Right atrium auricular region (tissue), 2 donors: ENCODE results near the gene TBX15. TPM values are rescaled to one million over a fixed set of nuclear protein-coding genes. Genes with fewer than 3 reads are reported as not detected.

ENCODE experiments used
- DNase-seq: peaks from one replicate; pipeline ENCODE4 v3.0.0-alpha.2; 2019; ENCODE audit warnings: low spot score
- H3K27ac ChIP-seq, 2 donors: fragments of 200-600 bp; sonication (generic); 1 replicate in 1 of 2; 2 replicates in 1 of 2; pipeline ENCODE4 v1.5.1; 2016 to 2019
- H3K27me3 ChIP-seq, 2 donors: fragments of 200-600 bp; sonication (generic); one replicate each; pipeline versions ENCODE4 v1.5.1 to v1.6.0; 2017 to 2019
- H3K36me3 ChIP-seq: fragments of 200-600 bp; sonication (generic); one replicate; pipeline ENCODE4 v1.5.1; 2016
- H3K4me1 ChIP-seq, 2 donors: fragments of 200-600 bp; sonication (generic); one replicate each; pipeline versions ENCODE4 v1.5.1 to v1.6.0; 2017 to 2019
- H3K4me3 ChIP-seq, 2 donors: fragments of 200-600 bp; sonication (generic); 1 replicate in 1 of 2; 2 replicates in 1 of 2; pipeline ENCODE4 v1.5.1; 2017 to 2019; ENCODE audit warnings: mild to moderate bottlenecking in 1 of 2, moderate library complexity in 1 of 2
- H3K9me3 ChIP-seq, 2 donors: fragments of 200-600 bp; sonication (generic); one replicate each; pipeline ENCODE4 v1.5.1; 2019
- total RNA-seq, 2 donors: library from RNA; depleted of rRNA; stranded (reverse); fragments of >200 nt; gene quantifications; one replicate each; pipeline ENCODE4 v1.1.0, GENCODE V29; 2016
- TF ChIP-seq, protein P1 (sequence below), 2 donors: fragments of 200-600 bp; sonication (generic); IDR thresholded peaks; one replicate each; pipeline ENCODE4 v1.5.1; 2019; ENCODE audit warnings: antibody characterized with exemption in 2 of 2

Gene TBX15
- total RNA-seq, 2 donors from 2014 or later: 2.1 to 3.6 TPM

DNA sequence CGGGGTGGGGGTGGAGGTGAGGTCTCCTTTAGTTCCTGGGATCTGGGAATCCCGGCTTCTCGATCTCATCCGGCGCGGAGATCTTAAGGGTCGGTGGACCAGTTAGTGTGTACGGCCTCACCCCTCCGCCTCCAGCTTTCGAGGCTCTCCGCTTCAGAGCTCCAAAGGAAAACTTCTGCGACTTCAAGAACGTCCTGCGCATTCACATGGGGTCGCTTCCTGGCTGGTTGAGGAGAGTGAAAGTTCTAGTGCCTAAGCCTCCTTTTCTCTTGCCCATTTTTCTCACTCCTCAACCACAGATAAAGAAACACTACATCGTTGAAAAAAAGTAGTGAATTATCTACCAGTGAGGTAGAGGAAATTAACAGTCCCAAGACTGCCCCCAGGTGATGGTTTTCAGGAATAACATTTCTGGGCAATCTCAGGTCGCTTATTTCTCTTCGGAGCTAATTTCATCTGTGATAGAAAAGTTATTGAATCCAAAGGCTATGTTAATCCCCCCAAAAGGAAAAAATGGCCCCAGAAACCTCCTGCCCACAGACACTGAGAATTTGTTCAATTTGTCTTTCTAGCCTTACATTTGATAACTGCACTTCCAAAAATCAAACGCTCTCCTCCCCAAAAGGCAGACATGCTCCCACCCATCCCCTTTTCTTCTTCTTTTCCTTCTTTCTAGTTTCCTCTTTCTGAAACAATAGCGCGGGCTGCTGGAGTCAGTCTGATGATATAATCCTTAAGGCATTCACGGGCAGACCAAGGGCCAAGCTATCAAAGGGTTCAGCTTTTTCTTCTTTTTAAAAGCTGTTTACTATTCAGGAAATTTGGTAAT, 20.6 kb upstream of the TBX15 start:
- TF ChIP-seq, protein P1, sequence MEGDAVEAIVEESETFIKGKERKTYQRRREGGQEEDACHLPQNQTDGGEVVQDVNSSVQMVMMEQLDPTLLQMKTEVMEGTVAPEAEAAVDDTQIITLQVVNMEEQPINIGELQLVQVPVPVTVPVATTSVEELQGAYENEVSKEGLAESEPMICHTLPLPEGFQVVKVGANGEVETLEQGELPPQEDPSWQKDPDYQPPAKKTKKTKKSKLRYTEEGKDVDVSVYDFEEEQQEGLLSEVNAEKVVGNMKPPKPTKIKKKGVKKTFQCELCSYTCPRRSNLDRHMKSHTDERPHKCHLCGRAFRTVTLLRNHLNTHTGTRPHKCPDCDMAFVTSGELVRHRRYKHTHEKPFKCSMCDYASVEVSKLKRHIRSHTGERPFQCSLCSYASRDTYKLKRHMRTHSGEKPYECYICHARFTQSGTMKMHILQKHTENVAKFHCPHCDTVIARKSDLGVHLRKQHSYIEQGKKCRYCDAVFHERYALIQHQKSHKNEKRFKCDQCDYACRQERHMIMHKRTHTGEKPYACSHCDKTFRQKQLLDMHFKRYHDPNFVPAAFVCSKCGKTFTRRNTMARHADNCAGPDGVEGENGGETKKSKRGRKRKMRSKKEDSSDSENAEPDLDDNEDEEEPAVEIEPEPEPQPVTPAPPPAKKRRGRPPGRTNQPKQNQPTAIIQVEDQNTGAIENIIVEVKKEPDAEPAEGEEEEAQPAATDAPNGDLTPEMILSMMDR (IDR thresholded peaks at IDR 0.05): peak; percentile 50 to 77
- Histone ChIP-seq H3K27ac (no peak overlapping the region), H3K9me3 (no peaks in the 10 kb centered on the region), H3K27me3 (peaks cover 25 to 29% of the 10 kb centered on the region in 2 donors), H3K36me3 (no peaks in the 10 kb centered on the region), H3K4me3 (peak overlapping the region; percentile 15 to 41), H3K4me1 (peaks cover 0 to 34% of the 10 kb centered on the region in 2 donors)
- peak; percentile 57 for DNase-seq

DNA sequence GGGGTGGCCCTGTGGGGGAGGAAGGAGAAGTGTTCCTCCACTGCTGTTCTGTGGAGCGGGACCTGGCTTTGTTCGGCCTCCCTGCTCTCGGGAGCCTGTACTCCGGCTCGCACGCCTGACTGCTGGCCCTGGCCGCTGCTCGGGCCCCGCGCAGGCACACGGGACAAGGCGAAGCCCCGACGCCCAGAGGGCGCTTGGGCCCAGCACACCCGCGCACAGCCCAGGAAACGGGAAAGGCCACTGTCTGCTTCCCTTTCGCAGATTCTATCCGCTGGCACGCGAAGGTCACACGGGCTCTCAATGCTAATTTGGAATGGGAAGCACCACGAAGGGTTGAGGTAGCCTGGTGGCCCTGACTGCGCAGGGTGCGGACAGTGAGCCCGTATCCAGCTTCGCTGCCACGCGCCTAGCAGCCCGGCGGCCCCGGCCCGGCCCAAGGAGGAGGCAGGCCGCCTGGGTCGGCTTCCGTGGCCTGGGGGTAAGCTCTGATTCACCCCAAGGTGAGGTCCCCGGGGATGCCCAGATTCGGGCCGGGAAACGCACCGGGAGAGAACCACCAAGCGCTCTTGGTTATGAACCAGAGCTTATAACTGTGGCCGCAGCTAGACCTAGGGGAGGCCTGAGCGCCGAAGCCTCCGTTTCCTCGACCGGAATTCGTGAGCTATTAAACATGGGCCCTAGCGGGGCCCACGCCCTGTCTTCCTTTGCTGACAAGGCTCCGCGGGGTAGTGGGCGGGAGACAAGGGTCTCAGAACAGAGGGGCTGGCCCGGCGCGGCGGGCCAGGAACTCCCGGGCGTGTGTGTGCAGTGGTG, 19.7 kb upstream of the TBX15 start:
- H3K9me3 ChIP-seq: no peaks in the 10 kb centered on the region
- H3K27ac ChIP-seq: no peak overlapping the region
- peaks cover 29 to 35% of the 10 kb centered on the region in 2 donors for H3K27me3 ChIP-seq
- H3K4me3 ChIP-seq: peak overlapping the region; percentile 15 to 41
- DNase-seq: peak; percentile 54
- H3K36me3 ChIP-seq: no peaks in the 10 kb centered on the region
- TF ChIP-seq, protein P1 (IDR thresholded peaks at IDR 0.05): no peak
- peaks cover 0 to 34% of the 10 kb centered on the region in 2 donors for H3K4me1 ChIP-seq

DNA sequence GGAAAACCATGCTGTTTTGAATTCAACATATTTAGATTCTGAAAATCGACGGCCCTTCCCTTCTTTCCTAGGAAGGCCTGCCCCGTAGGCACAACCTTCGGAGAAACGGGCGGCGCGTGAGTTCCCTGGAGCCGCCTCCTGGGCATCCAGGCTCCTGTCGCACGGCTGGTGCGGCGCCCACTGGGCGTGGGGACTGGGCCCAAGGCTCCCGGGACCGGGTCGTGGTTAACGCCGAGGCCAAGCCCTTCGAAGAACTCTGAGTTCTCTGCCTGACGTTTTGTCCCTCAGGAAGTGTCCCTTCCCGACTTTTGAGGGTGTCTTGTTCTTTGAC, 19.2 kb upstream of the TBX15 start:
- H3K27me3 ChIP-seq: peaks cover 29 to 35% of the 10 kb centered on the region in 2 donors
- TF ChIP-seq, protein P1 (IDR thresholded peaks at IDR 0.05): no peak

DNA sequence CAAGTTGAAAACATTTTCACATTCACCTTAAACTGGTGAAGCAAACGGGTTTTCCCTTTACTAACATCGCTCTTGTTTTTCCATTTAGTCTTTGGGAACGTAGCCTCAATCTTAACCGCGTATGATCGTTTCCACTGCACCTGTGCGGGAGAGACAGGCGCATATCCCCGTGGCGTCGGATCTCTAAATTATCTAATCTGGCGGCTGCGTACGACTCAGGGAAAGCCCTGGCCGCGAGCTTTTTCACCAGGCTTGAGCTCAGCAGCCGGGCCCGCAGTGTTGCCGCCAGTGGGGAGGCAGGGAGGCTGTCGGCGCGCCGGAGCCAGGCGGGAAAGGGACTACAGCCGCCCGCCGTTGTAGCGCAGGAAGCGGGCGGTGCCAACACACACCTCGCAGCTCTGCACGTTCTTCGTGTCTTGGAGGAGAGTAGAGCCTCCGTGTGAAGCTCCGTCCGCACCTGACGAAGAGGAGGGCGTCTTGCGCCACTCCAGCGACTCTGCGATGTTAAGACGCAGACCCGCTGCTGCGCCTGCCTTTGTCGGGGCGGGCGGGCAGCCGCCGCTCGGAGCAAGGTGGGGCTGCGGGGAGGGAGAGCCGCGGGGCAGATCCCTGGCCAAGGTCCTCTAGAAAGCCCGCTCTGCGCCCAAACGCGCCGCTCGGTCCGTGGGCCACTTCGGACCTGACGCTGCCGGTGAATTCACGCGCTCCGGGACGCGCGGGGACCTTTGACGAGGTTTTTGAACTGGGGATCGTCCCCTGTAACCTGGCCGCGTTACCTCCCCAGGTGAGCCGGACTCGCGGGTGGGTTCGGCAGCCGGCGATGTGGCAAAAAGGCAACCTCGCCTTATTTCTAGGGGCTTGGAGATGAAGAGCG, 18.5 kb upstream of the TBX15 start:
- Histone ChIP-seq H3K27me3 (peaks cover 29 to 36% of the 10 kb centered on the region in 2 donors), H3K27ac (no peak overlapping the region), H3K9me3 (no peaks in the 10 kb centered on the region), H3K4me3 (peak overlapping the region in 1 of 2 donors; percentile 24), H3K36me3 (no peaks in the 10 kb centered on the region), H3K4me1 (peaks cover 0 to 44% of the 10 kb centered on the region in 2 donors)
- peak; percentile 54 for DNase-seq
- TF ChIP-seq, protein P1 (IDR thresholded peaks at IDR 0.05): no peak

More for the DNA sequence above, 19.2 kb upstream of the TBX15 start:
- Histone ChIP-seq H3K4me3 (no peak overlapping the region), H3K27ac (no peak overlapping the region), H3K36me3 (no peaks in the 10 kb centered on the region), H3K9me3 (no peaks in the 10 kb centered on the region), H3K4me1 (peaks cover 0 to 37% of the 10 kb centered on the region in 2 donors)
- peak; percentile 49 for DNase-seq

DNA sequence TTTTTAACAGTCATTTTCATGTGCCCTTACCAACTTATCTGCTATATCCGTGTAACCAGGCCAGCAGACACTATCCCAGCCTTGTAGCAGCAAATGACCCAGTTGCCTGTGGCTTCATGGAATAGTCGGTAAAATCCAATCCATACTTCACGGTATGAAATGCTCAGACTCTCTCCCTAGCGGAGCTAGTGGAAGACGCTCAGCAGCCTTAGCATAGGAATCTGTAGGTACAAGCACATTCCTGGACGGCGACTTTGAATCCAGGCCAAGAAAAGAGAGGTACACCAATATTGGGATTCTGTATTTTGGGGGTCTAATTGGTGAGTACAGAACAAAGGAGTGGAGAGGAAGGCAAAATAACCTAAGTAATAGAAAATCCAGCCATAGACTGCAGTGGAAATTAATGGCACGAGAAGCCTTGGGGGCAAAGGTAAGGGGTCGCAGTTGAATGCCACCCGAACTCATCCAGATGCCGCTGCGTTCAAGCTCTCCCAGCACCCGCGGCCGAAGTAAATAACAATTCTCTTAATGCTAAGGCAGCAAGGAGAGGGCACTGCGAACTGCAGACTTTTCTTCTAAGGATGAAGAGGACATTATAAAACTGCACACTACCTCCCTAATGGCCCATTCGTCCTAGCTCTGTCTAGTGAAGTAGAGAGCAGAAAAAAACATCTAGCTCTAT, 17.7 kb upstream of the TBX15 start:
- TF ChIP-seq, protein P1 (IDR thresholded peaks at IDR 0.05): no peak
- Histone ChIP-seq H3K36me3 (no peaks in the 10 kb centered on the region), H3K27me3 (peaks cover 33 to 42% of the 10 kb centered on the region in 2 donors), H3K27ac (no peak overlapping the region), H3K9me3 (no peaks in the 10 kb centered on the region), H3K4me1 (peaks cover 0 to 51% of the 10 kb centered on the region in 2 donors), H3K4me3 (no peak overlapping the region)
- DNase-seq: peak; percentile 40
